GM21367 (cell line): ENCODE data around the gene L1CAM.
"Not testable (repeated sequence)": the region's sequence is repeated elsewhere in the genome, so short reads cannot be mapped to it uniquely, and the experiment has no call there.

ENCODE experiments used
- ATAC-seq: cut with Tn5 transposase; IDR thresholded peaks from one replicate; pipeline ENCODE4 v1.9.1; 2021; ENCODE audit not compliant: unreplicated experiment

Gene L1CAM

DNA sequence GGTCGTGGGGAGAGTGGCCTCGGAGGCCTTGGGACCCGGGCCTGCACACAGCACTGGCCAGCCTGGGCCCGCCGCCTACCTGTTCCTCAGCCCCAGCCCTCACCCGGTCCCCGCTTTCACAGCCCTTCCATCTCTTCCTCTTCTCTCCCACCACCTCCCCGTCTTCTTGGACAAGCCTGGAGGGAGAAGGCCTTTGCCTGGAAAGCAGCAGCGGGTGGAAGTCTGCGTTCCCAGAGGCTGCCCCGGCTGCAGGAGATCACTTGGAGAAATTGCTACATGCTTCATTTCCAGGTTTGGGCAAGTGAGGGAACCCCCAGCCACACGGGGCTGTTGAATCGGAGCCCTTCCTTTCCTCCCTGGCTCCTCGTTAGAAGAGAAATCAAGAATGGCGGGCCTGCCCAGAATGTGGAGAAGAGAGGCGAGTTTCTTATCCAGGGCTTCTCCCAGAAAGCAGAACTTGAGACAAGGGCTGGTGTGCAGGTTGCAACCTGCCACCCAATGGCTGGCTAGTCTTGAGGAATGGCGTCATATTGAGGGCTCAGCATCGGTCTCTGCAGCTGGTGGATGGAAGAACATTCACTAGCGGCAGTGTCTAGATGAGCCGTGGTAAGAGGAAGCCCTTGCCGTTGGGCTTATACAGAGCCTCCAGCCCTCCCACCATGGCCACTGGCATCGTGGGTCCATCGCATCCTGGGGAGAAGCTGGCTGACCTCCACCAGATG is 54.4 kb downstream of the L1CAM start:
- ATAC-seq = no peak

- no peak for ATAC-seq
Measured at GRCh38 chrX:153830640-153831428, 55.1 kb downstream of the L1CAM start.

DNA sequence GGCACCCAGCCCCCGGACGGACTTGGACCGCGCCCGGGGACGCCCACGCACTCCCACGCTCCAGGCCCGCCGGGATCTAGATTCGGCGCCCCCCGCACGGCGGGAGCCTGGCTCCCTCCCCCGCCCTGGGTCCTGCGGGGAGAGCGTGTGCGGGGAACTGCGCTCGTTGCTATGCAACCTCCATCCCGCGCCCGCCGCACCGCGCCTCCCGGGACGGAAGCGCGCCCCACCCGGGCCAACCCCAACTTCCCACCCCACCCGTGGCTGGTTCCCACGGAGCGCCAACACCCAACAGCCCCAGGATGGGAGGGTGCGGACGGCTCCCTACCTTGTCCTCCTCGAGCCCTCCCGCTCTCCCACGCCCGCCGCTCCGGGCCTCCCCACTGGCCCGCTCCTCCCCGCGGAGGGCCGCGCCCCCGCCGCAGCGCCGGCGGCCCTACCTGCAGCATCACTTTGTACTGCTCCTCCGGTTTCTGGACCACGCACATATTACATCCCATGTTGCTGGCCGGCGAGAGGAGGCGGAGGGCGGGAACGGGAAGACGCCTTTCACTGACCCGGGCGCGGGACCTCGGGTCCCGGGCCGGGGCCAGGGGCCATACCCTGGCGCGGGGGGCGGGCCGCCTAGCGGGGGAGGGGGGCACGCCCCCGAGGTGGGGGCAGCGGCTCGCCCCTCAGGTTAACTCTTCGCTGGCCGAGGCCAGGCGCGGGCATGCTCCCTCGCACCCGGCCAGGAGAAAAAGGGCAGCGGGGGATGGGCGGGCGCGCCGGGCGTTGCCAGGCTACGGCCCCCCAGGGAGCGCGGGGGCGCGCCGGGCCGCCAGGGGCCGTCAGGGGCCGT is 56.0 kb downstream of the L1CAM start, which contains the start of gene PDZD4:
Gene PDZD4 (minus strand): TSS at position 746 of the 841 bp plus-strand sequence. CDS start 246 bp downstream, at position 500.
- ATAC-seq = no peak

- no peak for ATAC-seq
Measured at GRCh38 chrX:153829549-153829798, 56.5 kb downstream of the L1CAM start.

GRCh38 chrX:153828723-153829548 is 57.0 kb downstream of the L1CAM start:
- no peak for ATAC-seq

- no peak for ATAC-seq
Measured at GRCh38 chrX:153828308-153828707, 57.7 kb downstream of the L1CAM start.

GRCh38 chrX:153827903-153828302 is 58.1 kb downstream of the L1CAM start:
- ATAC-seq = no peak

DNA sequence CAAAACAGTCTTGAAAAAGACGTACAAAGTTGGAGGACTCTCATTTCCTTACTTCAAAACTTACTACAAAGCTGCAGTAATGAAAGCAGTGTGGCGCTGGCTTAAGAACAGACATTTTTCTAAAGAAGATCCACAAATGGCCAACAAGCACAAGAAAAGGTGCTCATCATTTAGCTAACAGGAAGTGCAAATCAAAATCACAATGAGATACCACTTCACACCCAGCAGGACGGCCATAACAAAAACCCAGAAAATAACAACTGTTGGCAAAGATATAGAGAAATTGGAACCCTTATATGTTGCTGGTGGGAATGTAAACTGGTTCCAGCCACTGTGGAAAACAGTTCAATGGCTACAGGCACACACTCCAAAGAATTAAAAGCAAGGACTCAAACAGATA is 59.0 kb downstream of the L1CAM start:
- ATAC-seq = no peak

GRCh38 chrX:153825042-153825441 is 60.9 kb downstream of the L1CAM start:
- no peak for ATAC-seq

DNA sequence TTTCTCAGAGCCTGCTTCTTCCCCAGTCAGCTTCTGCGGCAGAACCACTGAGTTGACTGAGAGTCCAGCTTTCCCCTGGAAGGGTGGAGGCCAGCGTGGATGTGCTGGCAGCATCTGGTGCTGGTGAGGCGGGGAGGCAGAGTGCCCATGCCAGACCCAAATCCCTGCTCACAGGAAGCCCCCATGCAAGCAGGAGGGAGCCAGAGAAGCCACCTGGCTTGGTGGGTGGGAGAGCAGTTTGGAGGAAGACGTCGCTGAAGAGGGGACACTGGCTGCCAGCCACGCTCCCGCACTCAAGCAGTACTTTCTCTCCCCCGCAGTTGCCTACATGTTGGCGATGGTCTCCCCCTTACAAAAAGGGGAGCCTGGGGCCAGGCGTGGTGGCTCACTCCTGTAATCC is 61.6 kb downstream of the L1CAM start:
- no peak for ATAC-seq

DNA sequence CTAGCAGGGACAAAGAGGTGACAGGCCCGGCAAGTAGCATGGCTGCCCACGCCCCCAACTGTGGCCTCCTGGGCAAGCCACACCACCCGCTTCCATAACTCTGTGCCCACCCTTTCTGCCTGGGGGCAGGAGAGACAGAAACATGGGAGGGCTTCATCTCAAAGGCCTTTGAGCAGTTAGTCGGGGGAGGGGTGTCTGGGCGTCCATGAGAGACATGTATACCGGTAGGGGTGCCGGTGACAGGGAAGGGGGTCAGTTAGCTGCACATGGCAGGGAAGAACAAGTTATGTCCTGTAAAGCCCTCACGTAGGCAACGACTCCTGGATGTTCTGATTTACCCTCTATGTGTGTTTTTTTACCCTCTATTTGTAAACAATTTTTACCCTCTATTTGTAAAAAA is 64.9 kb downstream of the L1CAM start:
- ATAC-seq = no peak

DNA sequence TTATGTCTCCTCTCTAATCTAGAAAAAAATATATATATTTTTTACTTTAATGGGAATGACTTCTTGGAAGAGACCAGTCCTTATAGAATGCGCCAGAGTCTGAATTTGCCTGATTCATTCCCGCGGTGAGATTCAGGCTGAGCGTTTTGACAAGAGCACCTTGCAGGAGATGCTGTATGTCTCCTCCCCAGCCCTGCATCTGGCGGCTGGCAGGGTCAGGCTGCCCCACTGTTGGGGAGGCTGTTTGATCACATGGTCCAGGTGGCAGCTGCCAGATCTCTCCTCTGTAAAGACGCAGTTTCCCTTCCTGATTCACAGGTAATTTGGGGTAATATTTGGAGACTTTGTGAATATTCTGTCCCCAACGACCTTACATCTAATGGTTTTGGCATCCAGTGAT is 65.4 kb downstream of the L1CAM start:
- ATAC-seq = no peak

GRCh38 chrX:153819384-153820040 is 66.5 kb downstream of the L1CAM start:
- ATAC-seq = no peak

DNA sequence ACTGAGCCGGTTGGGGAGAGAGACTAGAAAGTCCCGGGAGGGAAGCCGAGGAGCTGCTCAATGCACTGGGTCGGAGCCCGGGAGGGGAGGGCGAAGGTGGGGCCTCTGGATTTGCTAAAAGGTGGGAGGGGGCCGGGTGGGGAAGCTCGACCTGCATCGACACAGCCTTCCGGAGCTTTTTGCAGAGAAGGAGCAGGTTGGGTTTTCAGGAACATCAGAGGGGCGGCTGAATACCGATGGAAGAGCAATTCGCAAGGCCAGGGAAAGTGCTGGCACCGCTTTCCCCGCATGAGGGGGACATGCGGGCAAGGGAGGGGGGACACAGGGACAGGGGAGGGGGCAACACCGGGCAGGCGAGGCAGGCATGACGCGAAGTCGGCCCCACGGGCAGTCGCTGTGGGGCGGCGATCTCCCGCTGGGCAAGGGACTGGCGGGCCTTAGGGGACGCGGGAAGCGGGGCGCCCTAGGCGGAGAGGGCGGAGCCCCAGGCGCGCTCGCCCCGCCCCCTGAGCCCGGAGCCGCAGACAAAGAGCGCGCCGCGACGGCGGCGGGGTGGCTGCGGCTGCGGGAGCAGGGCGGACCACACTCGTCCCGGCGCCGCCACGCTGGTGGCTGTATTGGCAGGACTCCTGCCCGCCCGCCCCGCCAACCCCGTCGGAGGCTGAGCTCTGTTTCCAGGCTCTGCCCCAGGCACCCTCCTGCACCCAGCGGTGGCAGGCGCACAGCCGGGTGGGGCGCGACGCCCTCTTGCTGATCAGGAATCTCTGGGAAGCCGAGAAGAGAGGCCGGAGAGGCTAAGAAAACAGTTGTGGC is 67.2 kb downstream of the L1CAM start:
- no peak for ATAC-seq

DNA sequence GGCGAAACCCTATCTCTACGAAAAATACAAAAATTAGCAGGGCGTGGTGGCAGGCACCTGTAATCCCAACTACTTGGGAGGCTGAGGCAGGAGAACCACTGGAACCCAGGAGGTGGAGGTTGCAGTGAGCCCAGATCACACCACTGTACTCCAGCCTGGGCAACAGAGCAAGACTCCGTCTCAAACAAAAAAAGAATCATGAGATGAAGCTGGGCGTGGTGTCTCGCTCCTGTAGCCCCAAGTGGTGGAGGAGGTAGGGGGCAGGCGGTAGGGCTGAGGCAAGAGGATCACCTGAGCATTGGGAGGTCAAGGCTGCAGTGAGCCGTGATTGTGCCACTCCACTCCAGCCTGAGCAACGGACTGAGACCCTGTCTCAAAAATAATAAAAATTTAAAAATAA is 67.9 kb downstream of the L1CAM start:
- ATAC-seq = not testable (repeated sequence)

DNA sequence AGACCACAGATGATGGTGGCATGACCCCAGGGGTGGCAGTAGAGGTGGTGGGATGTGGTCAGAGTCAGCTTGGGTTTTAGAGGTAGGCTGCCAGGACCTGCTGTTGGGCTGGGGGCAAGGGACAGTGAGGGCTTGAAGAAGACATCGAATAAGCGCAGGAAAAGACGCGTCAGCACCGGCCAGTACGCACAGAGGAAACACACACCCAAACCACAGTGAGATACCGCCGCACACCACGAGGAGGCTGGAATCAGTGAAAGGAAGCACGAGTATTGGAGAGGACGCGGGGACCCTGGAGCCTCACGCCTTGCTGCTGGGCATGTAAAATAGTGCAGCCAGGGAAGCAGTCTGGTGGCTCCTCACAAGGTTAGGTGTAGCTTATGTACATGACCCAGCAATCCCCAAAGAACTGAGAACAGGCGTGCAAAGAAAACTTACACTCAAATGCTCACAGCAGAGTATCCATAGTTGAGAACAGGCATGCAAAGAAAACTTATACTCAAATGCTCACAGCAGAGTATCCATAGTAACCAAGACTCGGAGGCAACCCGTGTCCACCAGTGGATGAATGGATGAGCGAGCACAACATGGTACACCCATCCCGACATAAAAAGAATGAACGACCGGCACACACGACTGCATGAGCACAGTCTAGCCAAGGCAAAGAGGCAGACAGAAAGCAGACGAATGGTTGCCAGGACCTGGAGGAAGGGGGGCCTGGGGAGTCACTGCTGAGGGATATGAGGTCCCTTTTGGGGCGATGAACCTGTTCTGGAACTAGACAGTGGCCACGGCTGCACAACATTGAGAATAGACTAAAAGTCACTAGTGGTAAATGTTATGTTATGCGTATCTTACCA is 68.9 kb downstream of the L1CAM start:
- ATAC-seq = no peak

GRCh38 chrX:153814591-153815315 is 71.2 kb downstream of the L1CAM start:
- no peak for ATAC-seq

- ATAC-seq = no peak
Measured at GRCh38 chrX:153813161-153813560, 72.8 kb downstream of the L1CAM start.
